ENCODE measurements around the gene MAP3K14.

DNA sequence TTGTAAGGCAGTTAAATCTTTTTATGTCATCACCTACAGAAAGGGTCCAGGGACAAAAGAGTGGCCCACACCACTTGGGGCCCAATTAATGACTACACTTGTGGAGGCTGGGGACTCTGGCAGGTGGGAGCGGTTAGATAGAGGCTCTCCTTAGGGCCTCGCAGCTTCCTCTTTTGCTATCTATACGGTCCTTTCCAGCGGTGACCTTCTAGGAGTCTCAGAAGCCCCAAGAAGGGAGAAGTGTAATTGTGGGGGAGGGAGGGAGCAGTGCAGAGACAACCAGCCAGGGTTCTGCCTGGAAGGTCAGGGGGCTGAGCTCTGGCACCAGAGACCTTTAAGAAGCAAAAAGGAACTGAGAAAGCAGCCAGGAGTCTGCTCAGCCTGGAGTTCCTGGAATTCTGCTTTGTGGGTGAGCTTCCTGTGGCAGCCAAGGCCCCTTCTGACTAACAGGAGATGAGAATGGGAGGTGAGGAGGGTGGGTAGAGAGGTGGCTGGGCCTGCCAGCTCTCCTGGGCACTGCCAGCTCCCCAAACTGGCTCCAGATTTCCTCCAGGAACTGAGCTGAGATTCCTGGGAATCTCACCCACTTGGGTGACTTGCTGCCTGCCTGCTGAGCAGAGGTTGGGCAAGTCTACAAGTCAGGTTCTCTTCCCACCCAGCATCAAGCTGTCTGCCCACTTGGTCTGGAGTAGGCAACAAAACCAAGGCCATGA lies 16.3 kb upstream of the MAP3K14 start:
- no peak for TF ChIP-seq EZH2phosphoT487 (IDR thresholded peaks at IDR 0.05; ENCODE audit: borderline replicate concordance, low read length)
- TF ChIP-seq, protein P1, sequence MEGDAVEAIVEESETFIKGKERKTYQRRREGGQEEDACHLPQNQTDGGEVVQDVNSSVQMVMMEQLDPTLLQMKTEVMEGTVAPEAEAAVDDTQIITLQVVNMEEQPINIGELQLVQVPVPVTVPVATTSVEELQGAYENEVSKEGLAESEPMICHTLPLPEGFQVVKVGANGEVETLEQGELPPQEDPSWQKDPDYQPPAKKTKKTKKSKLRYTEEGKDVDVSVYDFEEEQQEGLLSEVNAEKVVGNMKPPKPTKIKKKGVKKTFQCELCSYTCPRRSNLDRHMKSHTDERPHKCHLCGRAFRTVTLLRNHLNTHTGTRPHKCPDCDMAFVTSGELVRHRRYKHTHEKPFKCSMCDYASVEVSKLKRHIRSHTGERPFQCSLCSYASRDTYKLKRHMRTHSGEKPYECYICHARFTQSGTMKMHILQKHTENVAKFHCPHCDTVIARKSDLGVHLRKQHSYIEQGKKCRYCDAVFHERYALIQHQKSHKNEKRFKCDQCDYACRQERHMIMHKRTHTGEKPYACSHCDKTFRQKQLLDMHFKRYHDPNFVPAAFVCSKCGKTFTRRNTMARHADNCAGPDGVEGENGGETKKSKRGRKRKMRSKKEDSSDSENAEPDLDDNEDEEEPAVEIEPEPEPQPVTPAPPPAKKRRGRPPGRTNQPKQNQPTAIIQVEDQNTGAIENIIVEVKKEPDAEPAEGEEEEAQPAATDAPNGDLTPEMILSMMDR (IDR thresholded peaks at IDR 0.05; ENCODE audit: low read depth, low read length, poor library complexity, severe bottlenecking): no peak

Data from DOHH2 (cell line).